SK-N-SH treated with all-trans-retinoic acid at 6 μM for 48 hours (cell line): ENCODE data around the gene PDGFC.

ENCODE experiments used
- ZNF565 ChIP-seq: fragments of 450-650 bp; formaldehyde crosslinking; conservative IDR thresholded peaks from 2 replicates; pipeline ENCODE4 v1.5.0; 2020; ENCODE audit warnings: low read depth, mild to moderate bottlenecking, moderate library complexity
- TF ChIP-seq, protein P1 (sequence below): fragments of 250-450 bp; sonication (Bioruptor Pico); IDR thresholded peaks from 2 replicates; pipeline ENCODE4 v1.8.0; 2020; ENCODE audit warnings: mild to moderate bottlenecking, moderate library complexity, borderline replicate concordance
- TF ChIP-seq, protein P2 (sequence below): fragments of 250-450 bp; sonication (Bioruptor Pico); IDR thresholded peaks from 2 replicates; pipeline ENCODE4 v1.5.1; 2020; ENCODE audit warnings: low read depth, mild to moderate bottlenecking, moderate library complexity

DNA sequence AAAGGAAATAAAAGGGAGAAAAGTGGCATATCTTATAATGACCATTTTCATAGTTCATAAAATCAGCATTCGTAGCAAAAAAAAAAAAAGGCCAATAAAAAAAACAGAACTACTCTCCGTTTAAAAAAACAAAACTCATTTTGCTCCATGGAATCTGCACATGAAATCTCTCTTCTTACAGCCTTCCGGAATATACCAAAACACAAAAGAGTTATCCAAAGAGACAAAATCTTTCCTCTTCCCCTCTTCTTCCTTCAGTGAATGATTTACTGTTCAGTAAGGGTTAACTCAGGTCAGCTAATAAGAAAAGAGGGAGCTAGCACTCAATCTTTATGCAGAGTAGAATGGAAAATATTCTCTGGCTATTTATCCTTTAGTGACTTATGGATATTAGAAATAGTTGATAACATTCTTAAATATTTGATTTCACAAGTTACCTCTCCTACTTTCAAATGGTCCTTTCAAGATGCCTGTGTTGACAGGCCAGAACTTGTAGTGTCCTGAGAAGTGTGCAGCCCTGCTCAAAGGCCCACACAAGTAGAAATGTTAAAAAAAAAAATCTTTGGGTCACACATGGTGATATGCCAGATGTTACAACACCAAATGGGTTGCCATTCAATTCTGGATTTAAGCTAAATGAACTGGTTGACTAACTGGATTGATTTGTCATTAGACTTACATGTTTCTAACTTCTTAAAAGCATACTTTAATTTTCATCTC is 42.1 kb downstream of the PDGFC start:
- TF ChIP-seq, protein P1, sequence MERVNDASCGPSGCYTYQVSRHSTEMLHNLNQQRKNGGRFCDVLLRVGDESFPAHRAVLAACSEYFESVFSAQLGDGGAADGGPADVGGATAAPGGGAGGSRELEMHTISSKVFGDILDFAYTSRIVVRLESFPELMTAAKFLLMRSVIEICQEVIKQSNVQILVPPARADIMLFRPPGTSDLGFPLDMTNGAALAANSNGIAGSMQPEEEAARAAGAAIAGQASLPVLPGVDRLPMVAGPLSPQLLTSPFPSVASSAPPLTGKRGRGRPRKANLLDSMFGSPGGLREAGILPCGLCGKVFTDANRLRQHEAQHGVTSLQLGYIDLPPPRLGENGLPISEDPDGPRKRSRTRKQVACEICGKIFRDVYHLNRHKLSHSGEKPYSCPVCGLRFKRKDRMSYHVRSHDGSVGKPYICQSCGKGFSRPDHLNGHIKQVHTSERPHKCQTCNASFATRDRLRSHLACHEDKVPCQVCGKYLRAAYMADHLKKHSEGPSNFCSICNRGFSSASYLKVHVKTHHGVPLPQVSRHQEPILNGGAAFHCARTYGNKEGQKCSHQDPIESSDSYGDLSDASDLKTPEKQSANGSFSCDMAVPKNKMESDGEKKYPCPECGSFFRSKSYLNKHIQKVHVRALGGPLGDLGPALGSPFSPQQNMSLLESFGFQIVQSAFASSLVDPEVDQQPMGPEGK (CRISPR knock-in tag), result no peak
- TF ChIP-seq, protein P2, sequence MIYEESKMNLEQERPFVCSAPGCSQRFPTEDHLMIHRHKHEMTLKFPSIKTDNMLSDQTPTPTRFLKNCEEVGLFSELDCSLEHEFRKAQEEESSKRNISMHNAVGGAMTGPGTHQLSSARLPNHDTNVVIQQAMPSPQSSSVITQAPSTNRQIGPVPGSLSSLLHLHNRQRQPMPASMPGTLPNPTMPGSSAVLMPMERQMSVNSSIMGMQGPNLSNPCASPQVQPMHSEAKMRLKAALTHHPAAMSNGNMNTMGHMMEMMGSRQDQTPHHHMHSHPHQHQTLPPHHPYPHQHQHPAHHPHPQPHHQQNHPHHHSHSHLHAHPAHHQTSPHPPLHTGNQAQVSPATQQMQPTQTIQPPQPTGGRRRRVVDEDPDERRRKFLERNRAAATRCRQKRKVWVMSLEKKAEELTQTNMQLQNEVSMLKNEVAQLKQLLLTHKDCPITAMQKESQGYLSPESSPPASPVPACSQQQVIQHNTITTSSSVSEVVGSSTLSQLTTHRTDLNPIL (CRISPR knock-in tag), result no peak
- no peak for TF ChIP-seq ZNF565 (CRISPR knock-in tag)
